ENCODE measurements around the gene ZNF789. TPM values are rescaled to one million over a fixed set of nuclear protein-coding genes. Genes with fewer than 3 reads are reported as not detected.
A peak's percentile ranks its signal among the peaks of the same experiment; 100 is the strongest.

Gene ZNF789
- total and polyA plus RNA-seq, 2 of the 13 experiments (the other 11 are each of a cell fraction or from before 2014, with no cell fraction given) = 19.8 to 25.1 TPM

DNA sequence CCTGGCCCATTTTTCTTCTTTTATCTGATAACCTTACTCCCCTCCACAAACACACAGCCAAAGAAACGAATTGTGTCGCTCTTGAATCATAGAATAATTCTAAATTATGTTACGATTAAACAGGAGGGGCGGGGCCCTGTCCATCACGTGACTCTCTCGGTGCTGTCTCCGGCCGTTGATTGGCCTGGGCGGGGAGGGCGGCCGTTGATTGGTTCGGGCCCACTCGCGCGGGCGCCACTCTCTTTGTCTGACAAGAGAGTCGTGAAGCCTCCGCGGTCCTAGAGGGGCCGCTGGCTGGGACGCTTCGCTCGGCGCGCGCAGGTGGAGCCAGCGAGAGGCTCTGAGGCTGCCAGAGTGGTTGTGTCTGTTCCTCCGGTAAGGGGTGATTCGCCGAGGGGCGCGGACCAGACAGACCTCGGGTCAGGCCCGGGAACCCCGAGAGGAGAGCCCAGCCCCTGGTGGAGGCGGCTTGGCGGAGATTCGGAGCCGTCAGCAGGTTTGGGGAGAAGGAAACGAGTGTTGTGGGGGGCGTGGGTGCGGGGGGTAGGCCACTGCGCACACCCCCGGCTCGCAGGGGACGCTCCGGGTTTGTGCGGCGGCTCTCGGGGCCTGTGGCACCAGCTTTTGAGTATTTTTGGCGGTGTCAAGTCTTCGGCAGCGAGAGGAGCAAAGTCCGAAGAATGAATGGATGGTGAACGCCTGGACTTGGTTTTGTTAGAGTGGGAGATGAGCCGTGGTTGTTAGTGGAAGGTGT lies at the start of gene ZNF789 (continued):
- TF ChIP-seq HIVEP1 (CRISPR knock-in tag; IDR thresholded peaks at IDR 0.05) (0 out of 2 replicates have a peak, but pooled peaks have one; percentile 50), REL (CRISPR knock-in tag; conservative IDR thresholded peaks at IDR 0.05) (peak; percentile 81; the same call in 1 of the 2 replicates), MAZ (IDR thresholded peaks at IDR 0.05; ENCODE audit: borderline replicate concordance, low read depth, low read length) (0 out of 2 replicates have a peak, but pooled peaks have one; percentile 27), MAZ (CRISPR knock-in tag; IDR thresholded peaks at IDR 0.05; ENCODE audit: low read depth) (peak; percentile 80), RFXAP (CRISPR knock-in tag; IDR thresholded peaks at IDR 0.05; ENCODE audit: borderline replicate concordance) (peak; percentile 56; the same call in 1 of the 2 replicates), SIN3A (IDR thresholded peaks at IDR 0.05; ENCODE audit: borderline replicate concordance, low read depth, low read length) (peak; percentile 72; the same call in 1 of the 2 replicates), ZNF781 (CRISPR knock-in tag; IDR thresholded peaks at IDR 0.05; ENCODE audit: borderline replicate concordance, not compliant biosample characterization) (peak; percentile 55), GTF2F1 (IDR thresholded peaks at IDR 0.05; ENCODE audit: low read length) (0 out of 2 replicates have a peak, but pooled peaks have one; percentile 63), PPARG (CRISPR knock-in tag; conservative IDR thresholded peaks at IDR 0.05) (no peak), HNRNPH1 (optimal IDR thresholded peaks at IDR 0.05; ENCODE audit: low read depth, low read length) (no peak), MTA3 (CRISPR knock-in tag; IDR thresholded peaks at IDR 0.05) (no peak), SP4 (CRISPR knock-in tag; IDR thresholded peaks at IDR 0.05) (peak; percentile 66), ZNF317 (CRISPR knock-in tag; IDR thresholded peaks at IDR 0.05) (peak; percentile 73; the same call in 1 of the 2 replicates), TGIF2 (CRISPR knock-in tag; IDR thresholded peaks at IDR 0.05) (peak; percentile 73; the same call in 1 of the 2 replicates), SOX6 (IDR thresholded peaks at IDR 0.05) (no peak), SOX6 (CRISPR knock-in tag; IDR thresholded peaks at IDR 0.05) (peak; percentile 23), U2AF1 (optimal IDR thresholded peaks at IDR 0.05; ENCODE audit: low read depth, low read length) (no peak)
- TF ChIP-seq, protein P1, sequence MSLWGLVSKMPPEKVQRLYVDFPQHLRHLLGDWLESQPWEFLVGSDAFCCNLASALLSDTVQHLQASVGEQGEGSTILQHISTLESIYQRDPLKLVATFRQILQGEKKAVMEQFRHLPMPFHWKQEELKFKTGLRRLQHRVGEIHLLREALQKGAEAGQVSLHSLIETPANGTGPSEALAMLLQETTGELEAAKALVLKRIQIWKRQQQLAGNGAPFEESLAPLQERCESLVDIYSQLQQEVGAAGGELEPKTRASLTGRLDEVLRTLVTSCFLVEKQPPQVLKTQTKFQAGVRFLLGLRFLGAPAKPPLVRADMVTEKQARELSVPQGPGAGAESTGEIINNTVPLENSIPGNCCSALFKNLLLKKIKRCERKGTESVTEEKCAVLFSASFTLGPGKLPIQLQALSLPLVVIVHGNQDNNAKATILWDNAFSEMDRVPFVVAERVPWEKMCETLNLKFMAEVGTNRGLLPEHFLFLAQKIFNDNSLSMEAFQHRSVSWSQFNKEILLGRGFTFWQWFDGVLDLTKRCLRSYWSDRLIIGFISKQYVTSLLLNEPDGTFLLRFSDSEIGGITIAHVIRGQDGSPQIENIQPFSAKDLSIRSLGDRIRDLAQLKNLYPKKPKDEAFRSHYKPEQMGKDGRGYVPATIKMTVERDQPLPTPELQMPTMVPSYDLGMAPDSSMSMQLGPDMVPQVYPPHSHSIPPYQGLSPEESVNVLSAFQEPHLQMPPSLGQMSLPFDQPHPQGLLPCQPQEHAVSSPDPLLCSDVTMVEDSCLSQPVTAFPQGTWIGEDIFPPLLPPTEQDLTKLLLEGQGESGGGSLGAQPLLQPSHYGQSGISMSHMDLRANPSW (CRISPR knock-in tag; IDR thresholded peaks at IDR 0.05; ENCODE audit: borderline replicate concordance) = 0 out of 2 replicates have a peak, but pooled peaks have one; percentile 55
- TF ChIP-seq, protein P2, sequence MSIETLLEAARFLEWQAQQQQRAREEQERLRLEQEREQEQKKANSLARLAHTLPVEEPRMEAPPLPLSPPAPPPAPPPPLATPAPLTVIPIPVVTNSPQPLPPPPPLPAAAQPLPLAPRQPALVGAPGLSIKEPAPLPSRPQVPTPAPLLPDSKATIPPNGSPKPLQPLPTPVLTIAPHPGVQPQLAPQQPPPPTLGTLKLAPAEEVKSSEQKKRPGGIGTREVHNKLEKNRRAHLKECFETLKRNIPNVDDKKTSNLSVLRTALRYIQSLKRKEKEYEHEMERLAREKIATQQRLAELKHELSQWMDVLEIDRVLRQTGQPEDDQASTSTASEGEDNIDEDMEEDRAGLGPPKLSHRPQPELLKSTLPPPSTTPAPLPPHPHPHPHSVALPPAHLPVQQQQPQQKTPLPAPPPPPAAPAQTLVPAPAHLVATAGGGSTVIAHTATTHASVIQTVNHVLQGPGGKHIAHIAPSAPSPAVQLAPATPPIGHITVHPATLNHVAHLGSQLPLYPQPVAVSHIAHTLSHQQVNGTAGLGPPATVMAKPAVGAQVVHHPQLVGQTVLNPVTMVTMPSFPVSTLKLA (IDR thresholded peaks at IDR 0.05) = peak; percentile 28
- TF ChIP-seq, protein P3, sequence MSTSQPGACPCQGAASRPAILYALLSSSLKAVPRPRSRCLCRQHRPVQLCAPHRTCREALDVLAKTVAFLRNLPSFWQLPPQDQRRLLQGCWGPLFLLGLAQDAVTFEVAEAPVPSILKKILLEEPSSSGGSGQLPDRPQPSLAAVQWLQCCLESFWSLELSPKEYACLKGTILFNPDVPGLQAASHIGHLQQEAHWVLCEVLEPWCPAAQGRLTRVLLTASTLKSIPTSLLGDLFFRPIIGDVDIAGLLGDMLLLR (CRISPR knock-in tag; IDR thresholded peaks at IDR 0.05) = no peak
- TF ChIP-seq, protein P4, sequence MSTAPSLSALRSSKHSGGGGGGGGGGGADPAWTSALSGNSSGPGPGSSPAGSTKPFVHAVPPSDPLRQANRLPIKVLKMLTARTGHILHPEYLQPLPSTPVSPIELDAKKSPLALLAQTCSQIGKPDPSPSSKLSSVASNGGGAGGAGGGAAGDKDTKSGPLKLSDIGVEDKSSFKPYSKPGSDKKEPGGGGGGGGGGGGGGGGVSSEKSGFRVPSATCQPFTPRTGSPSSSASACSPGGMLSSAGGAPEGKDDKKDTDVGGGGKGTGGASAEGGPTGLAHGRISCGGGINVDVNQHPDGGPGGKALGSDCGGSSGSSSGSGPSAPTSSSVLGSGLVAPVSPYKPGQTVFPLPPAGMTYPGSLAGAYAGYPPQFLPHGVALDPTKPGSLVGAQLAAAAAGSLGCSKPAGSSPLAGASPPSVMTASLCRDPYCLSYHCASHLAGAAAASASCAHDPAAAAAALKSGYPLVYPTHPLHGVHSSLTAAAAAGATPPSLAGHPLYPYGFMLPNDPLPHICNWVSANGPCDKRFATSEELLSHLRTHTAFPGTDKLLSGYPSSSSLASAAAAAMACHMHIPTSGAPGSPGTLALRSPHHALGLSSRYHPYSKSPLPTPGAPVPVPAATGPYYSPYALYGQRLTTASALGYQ (CRISPR knock-in tag; IDR thresholded peaks at IDR 0.05) = 0 out of 2 replicates have a peak, but pooled peaks have one; percentile 21
- TF ChIP-seq, protein P5, sequence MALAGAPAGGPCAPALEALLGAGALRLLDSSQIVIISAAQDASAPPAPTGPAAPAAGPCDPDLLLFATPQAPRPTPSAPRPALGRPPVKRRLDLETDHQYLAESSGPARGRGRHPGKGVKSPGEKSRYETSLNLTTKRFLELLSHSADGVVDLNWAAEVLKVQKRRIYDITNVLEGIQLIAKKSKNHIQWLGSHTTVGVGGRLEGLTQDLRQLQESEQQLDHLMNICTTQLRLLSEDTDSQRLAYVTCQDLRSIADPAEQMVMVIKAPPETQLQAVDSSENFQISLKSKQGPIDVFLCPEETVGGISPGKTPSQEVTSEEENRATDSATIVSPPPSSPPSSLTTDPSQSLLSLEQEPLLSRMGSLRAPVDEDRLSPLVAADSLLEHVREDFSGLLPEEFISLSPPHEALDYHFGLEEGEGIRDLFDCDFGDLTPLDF (CRISPR knock-in tag; IDR thresholded peaks at IDR 0.05) = peak; percentile 93

Data from HepG2 (cell line).